ENCODE measurements around the gene ALOX5.

The ALOX5 gene

GRCh38 chr10:45438466-45439090, 64.6 kb downstream of the ALOX5 start:
- H3K4me3 ChIP-seq (ENCODE audit: low read depth, low read length), result no peak overlapping the region
- no peak for DNase-seq (ENCODE audit: low read depth)
- TF ChIP-seq, protein P1, sequence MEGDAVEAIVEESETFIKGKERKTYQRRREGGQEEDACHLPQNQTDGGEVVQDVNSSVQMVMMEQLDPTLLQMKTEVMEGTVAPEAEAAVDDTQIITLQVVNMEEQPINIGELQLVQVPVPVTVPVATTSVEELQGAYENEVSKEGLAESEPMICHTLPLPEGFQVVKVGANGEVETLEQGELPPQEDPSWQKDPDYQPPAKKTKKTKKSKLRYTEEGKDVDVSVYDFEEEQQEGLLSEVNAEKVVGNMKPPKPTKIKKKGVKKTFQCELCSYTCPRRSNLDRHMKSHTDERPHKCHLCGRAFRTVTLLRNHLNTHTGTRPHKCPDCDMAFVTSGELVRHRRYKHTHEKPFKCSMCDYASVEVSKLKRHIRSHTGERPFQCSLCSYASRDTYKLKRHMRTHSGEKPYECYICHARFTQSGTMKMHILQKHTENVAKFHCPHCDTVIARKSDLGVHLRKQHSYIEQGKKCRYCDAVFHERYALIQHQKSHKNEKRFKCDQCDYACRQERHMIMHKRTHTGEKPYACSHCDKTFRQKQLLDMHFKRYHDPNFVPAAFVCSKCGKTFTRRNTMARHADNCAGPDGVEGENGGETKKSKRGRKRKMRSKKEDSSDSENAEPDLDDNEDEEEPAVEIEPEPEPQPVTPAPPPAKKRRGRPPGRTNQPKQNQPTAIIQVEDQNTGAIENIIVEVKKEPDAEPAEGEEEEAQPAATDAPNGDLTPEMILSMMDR (IDR thresholded peaks at IDR 0.05; ENCODE audit: insufficient read depth, low read depth, low read length, missing control alignments), result no peak

DNA sequence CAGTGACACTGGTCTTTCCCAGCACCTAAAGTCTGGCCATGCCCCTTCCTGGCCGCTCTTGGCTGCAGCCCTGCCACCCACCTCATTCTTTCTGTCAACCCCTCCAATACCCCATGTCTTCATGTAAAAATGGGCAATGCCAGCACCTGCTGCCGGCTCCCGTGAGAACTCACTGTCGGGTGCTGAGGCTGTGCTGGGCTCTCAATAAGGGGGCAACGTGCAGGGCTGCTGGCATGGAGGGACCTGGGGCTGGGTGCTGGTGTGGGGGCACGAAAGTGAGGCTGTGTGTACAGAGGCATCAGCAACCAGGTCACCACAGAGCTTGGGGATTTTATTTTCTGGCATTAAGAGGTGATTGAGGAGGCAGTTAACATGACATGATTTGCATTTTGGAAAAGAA, 65.3 kb downstream of the ALOX5 start:
- TF ChIP-seq, protein P1 (IDR thresholded peaks at IDR 0.05; ENCODE audit: insufficient read depth, low read depth, low read length, missing control alignments), result no peak
- DNase-seq (ENCODE audit: low read depth), result no peak

DNA sequence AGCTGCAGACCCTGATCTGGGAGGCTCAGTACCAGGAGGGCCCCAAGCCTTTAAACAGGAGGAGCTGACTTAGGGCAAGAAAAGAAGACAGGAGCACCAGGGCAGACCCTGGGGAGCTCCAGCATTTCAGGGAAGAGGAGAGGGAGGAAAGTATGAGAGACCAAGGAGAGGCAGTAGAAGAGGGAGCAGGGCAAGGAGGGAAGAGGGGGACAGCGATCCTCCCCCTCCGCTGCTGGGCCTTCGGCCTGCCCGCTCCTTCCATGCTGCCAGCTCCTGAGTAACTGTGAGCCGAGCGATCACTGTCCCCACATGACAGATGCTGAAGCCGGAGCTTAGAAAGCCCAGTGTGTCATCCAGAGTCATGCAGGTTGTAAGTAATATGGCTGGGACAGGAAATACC, 65.9 kb downstream of the ALOX5 start:
- DNase-seq (ENCODE audit: low read depth), result no peak
- TF ChIP-seq, protein P1 (IDR thresholded peaks at IDR 0.05; ENCODE audit: insufficient read depth, low read depth, low read length, missing control alignments), result no peak
- H3K4me3 ChIP-seq (ENCODE audit: low read depth, low read length), result no peak overlapping the region

More for the DNA sequence above, 65.3 kb downstream of the ALOX5 start:
- no peak overlapping the region for H3K4me3 ChIP-seq (ENCODE audit: low read depth, low read length)

- no peak overlapping the region for H3K4me3 ChIP-seq (ENCODE audit: low read depth, low read length)
- TF ChIP-seq, protein P1 (IDR thresholded peaks at IDR 0.05; ENCODE audit: insufficient read depth, low read depth, low read length, missing control alignments), result no peak
- no peak for DNase-seq (ENCODE audit: low read depth)
These were observed 66.6 kb downstream of the ALOX5 start for GRCh38 chr10:45440511-45441062.

DNA sequence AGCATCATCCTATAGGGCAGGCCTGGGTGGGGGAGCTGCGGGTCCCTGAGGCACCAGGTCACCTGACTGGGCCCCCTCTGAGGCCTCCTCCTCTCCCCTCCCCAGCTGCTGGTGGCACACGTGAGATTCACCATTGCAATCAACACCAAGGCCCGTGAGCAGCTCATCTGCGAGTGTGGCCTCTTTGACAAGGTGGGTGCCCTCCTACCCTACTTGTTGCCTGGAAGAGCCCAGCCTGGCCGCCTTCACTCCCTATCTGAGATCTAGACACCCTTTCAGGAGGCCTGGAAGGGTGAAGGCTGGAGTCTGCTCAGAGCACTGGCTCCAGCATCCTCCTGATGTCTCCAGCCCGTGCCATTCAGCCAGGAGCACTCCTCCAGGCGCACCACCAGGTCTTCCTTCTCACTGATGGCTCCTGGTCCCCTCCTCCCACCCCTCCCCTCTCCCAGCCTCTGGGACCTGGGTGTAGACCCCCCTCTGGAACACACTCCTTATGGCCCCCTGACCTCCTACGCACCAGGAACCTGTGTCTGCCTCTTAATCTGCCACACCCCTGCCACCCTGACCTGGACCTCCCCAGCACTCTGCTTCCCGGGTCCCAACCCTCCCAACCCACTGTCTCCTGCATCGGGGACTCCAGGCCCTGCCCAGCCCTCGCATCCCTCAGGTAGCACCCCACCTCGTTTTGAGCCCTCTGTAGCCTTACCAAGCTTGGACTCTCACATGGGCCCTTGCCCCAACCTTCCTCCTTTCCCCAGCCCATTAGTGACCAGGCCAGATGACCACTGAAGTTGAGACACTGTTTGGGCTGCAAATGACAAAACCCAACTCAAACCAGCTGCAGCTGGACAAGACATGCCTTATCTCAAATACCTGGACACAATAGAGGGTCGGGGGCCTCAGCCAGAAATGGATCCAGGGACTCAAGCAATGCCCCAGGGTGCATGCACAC, 67.5 kb downstream of the ALOX5 start:
- no peak overlapping the region for H3K4me3 ChIP-seq (ENCODE audit: low read depth, low read length)
- no peak for DNase-seq (ENCODE audit: low read depth)
- TF ChIP-seq, protein P1 (IDR thresholded peaks at IDR 0.05; ENCODE audit: insufficient read depth, low read depth, low read length, missing control alignments), result no peak

DNA sequence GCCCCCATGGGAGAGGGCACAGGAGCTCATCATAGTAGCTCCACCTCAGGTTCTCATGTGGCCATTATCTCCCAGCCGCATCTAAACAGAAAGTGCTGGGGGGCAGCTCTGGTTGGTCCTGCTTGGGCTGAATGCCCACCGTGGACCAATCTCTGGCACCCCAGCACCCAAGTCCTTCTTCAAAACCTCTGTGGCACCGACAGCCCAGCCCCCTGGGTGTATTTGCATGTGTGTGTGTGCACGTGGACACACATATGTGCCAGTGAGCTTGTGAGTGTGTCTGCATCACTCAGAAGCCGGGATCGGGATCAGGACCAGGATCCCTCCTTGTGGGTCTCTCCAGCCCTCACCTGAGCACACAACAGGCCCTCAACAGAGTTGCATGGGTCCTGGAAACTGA, 68.2 kb downstream of the ALOX5 start:
- no peak for DNase-seq (ENCODE audit: low read depth)
- H3K4me3 ChIP-seq (ENCODE audit: low read depth, low read length), result no peak overlapping the region
- TF ChIP-seq, protein P1 (IDR thresholded peaks at IDR 0.05; ENCODE audit: insufficient read depth, low read depth, low read length, missing control alignments), result no peak
